ENCODE results near the gene MTERF1.

The MTERF1 gene

GRCh38 chr7:91826377-91826776, 54.1 kb downstream of the MTERF1 start:
- no peak for DNase-seq

- no peak for DNase-seq
Measured at GRCh38 chr7:91824201-91824600, 56.3 kb downstream of the MTERF1 start.
